GM18909 (cell line): ENCODE data around the gene PPP2R2D.
"Not testable (repeated sequence)": the region's sequence is repeated elsewhere in the genome, so short reads cannot be mapped to it uniquely, and the experiment has no call there.

Experiments
- ATAC-seq: cut with Tn5 transposase; IDR thresholded peaks from one replicate; pipeline ENCODE4 v1.9.1; 2021; ENCODE audit warnings: mild to moderate bottlenecking; ENCODE audit not compliant: unreplicated experiment, poor library complexity

PPP2R2D gene

DNA sequence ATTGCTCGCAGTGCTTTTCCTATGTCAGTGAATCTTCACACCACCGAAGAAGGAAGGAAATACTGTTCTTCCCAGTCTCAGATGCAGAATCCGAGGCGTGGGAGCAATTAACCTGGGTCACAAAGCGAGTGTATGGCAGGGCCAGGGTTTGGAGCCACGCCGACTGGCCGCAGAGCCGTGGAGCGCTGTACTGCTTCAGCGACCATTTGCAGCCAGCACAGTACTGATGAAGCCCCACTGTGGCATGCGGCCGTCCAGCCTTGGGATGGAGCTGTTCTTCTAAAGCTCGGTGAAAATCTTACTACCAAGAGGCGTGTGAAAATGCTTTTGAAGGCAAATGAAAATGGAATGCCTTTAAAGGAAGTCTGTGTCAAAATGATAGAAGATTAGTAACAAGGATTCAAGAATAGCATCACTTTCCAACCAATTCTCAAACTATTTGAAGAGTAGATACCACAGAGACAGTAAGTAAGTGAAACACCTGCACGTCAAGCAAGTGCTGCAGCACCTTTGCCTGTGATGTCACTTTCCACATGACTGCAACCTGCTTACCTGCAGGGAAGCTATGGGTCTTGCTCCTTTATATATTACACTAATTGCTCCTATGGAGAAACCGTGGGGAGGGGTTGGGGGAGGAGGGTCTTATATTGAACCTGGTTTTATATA, 4.9 kb downstream of the PPP2R2D start:
- no peak for ATAC-seq

DNA sequence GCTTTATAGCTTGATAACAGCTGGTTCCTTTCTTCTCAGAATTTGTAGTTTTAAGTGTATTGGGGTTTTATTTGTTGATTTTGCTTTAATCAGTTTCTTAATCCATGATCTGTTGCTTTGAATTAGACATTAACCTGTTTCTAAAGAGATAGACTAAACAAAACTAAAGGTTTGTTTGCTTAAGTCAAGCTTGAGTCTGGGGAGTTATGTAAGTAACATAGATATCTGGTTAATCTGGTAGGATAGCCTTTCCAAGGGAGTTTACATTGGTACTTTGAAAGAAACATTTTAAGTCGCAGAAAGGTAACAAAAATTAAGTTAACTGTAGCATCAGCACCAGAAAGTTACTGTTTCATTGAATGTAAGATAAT, 5.4 kb downstream of the PPP2R2D start:
- no peak for ATAC-seq

DNA sequence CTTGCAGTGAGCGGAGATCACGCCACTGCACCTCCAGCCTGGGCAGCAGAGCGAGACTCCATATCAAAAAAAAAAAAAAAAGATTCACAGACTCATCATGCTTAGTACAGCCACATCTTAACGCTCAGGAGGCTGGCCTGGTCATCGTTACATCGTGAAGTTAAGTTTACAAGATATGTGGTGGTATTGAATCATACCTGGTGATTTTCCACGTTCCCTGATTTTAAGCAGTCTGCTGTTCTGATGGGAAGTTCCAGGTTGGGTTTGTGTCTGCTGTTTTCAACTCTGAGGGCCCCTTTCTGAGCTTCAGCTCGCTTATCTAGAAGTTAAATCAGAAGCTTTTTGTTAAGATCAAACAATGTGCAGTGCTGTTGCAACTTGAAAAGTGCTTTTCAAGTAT, 6.9 kb downstream of the PPP2R2D start:
- no peak for ATAC-seq

DNA sequence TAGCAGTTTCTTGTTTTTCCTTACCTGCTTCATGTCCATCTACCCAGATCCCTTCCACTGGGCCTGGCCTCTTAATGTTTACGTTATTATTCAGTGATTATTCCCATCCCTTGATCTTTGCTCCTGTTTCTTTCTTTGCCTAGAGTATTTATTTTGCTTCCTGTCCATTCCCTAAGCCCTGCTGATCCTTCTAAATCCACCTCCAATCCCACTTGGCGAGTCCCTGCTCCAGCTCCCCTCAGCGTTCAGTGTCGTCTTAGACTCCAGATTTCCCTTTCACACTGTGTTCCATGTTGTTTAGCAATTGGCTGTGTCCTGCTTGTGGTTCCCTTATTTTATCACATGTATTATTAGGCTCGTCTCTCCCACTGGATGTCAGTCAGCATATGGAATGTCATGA, 7.3 kb downstream of the PPP2R2D start:
- ATAC-seq, result no peak

DNA sequence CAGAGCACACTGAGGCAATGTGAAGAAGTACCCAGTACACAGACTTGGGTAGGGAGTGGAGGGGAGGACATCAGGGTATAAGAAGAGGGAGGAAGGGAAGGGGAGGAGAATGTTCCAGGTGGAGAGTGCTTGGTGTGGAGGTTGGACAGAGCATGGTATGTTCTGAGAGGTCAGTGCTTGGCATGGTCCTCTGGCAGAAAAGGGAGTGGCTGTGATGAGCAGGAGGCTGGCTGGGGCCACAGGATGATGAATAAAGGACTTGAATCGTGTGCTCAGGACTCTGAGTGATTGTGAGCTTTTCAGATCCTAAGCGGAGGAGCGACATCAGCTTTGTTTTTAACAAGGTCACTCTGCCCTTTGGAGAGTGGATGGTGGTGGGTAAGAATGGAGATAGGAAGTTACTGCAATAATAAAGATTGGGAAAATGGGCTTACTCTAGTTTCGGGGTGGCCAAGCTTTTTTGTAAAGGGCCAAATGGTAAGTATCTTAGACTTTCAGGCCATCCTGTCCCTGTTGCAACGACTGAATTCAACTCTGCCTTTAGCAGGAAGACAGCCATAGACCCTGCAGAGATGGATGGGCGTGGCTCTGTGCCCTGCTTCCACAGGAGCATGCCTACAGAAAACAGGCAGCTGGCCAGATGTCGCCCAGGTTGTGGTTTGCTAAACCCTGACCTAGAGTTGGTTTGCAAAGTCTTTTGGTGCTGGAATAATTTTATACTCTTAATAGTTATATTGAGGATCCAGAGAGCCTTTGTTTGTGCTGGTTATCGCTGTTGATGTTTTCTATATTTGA, 8.4 kb downstream of the PPP2R2D start:
- no peak for ATAC-seq

DNA sequence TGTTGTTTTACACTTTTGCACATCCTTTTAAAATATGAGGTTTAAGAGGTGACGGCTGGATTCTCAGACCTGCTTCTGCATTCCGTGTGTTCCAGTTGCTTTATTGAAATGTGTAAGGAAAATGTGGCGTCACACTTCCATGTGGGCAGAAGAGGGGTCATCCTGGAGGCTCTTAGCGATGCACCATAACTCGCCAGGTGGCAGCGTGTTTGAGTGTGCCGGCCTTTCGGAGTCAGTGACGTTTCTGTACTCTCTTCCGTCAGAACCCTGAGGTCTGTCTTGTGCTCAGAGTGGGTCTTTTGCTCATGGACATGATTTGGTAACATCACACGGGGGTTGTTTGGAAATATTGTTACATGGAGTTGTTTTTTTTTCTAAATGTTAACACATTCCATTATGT, 9.1 kb downstream of the PPP2R2D start:
- no peak for ATAC-seq

DNA sequence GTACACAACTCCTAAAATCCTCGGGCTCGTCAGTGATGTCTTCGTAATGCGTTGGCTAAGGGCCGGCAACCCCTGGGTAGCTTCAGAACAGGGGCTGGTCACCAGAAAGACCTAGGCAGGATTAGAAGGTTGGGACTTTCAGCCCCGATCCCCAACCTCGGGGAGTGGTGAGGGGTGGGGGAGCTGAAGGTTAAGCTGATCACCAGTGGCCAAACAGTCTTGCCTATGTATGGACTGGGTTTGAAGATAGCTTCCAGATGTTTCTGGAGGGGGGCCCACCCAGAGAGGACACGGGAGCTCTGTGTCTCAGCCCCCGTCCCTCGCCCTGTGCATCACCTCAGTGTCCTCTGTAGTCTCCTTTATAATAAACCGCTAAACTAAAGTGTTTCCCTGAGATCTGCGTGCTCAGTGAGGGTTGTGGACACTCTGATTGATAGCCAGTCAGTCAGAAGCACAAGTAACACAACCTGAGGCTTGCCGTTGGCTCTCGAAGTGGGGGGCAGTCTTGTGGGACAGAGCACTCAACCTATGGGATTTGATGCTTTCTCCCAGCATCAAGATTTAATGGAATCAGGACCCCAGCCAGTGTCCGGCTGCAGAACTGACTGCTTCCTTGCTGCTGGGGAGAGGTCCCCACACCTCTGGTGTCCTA, 10.0 kb downstream of the PPP2R2D start:
- ATAC-seq, result no peak

DNA sequence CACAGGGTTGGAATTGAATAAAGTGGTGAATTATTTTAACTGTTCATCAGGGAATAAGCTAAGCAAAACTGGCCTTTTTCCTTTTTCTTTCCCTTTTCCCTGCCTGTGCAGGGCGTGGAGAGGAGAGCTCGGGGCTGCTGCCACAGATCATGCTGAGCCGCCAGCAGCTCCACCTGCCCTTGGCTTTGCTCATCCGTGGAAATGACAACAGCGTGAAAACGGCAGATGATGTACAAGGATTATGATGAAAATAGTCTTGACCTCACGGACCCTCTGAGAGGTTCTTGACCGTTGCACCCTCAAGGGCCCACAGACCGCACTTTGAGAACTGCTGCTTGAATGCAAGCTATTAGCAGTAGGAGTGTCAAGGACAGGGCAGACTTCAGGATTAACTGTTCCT, 10.6 kb downstream of the PPP2R2D start:
- no peak for ATAC-seq

DNA sequence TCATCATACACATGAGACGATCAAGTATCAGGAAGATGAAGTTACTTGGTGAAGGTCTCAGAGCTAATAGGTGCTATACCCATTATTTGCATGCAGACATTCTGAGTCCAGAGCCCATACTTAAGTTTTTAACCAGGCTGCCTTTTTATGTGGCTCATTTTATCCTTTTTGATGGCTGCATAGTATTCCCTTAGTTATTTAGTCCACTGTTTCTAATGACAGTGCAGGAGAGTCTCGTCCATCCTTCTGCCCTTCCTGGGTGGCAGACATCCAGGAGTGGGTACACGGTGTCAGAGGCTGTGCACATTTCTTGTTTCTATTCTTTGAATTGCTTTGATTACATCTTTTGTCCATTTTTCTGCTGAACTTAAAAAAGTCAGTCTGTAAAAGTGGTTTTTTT, 11.8 kb downstream of the PPP2R2D start:
- no peak for ATAC-seq

DNA sequence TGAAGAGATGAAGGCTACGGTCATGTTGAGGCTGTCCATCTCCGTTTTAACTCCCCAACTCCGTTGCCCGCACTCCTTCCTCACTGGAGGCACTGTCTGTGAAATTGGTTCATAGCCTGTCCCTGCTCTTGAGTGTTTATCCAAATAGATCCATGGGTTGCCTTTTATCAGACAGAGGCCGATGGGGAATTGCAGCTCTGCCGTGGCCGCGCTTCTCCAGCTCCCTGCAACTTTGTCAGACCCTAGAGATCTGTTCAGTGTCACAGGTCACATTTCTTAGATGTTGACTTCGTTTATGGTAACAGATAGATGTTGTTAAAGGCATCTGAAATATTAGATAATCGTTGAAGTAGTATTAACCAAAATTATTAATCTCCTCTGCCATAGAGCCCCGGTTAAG, 14.7 kb downstream of the PPP2R2D start:
- ATAC-seq, result no peak

DNA sequence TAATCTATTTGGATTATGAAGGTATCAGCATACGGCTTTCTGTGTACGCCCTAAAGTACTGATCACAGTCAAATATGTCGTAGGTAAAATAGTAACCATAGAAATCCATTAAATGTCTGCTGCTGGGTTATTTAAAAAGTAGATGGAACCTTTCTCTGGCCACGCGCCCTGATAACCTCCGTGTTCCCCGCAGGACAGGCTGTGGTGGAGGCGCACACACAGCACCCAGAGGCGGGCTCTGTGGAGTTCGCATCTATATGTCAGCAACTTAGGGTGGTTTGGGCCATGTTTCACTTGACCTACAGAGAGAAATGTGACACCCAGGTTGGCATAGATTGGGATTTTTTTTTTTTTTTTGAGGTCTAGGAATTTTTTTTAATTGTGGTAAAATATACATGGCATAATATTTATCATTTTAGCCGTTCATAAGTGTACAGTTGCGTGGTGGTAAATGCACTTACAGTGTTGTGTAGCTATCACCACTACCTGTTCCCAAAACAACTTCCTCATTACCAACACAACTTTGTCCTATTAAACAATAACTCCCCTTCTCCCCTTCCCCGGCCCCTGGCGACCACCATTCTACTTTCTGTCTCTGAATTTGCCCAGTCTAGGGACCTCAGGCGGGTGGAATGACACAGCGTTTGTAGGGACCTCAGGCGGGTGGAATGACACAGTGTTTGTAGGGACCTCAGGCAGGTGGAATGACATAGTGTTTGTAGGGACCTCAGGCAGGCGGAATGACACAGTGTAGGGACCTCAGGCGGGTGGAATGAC, 15.4 kb downstream of the PPP2R2D start:
- ATAC-seq, result no peak

DNA sequence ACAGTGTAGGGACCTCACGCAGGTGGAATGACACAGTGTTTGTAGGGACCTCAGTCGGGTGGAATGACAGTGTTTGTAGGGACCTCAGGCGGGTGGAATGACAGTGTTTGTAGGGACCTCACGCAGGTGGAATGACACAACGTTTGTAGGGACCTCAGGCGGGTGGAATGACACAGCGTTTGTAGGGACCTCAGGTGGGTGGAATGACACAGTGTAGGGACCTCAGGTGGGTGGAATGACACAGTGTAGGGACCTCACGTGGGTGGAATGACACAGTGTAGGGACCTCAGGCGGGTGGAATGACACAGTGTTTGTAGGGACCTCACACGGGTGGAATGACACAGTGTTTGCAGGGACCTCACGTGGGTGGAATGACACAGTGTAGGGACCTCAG, 16.0 kb downstream of the PPP2R2D start:
- not testable (repeated sequence) for ATAC-seq

DNA sequence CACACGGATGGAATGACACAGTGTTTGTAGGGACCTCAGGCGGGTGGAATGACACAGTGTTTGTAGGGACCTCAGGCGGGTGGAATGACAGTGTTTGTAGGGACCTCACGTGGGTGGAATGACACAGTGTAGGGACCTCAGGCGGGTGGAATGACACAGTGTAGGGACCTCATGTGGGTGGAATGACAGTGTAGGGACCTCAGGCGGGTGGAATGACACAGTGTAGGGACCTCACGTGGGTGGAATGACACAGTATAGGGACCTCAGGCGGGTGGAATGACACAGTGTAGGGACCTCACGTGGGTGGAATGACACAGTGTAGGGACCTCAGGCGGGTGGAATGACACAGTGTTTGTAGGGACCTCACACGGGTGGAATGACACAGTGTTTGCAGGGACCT, 16.7 kb downstream of the PPP2R2D start:
- ATAC-seq, result not testable (repeated sequence)

DNA sequence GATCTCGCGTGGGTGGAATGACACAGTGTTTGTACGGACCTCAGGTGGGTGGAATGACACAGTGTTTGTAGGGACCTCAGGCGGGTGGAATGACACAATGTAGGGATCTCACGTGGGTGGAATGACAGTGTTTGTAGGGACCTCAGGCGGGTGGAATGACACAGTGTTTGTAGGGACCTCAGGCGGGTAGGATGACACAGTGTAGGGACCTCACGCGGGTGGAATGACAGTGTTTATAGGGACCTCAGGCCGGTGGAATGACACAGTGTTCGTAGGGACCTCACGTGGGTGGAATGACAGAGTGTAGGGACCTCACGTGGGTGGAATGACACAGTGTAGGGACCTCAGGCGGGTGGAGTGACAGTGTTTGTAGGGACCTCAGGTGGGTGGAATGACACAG, 18.7 kb downstream of the PPP2R2D start:
- ATAC-seq, result not testable (repeated sequence)

DNA sequence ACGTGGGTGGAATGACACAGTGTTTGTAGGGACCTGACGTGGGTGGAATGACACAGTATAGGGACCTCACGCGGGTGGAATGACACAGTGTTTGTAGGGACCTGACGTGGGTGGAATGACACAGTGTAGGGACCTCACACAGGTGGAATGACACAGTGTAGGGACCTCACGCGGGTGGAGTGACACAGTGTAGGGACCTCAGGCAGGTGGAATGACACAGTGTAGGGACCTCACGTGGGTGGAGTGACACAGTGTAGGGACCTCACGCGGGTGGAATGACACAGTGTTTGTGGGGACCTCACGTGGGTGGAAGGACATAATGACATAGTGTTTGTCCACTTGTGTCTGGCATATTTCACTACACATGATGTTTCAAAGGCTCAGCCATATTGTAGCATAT, 19.3 kb downstream of the PPP2R2D start:
- no peak for ATAC-seq

DNA sequence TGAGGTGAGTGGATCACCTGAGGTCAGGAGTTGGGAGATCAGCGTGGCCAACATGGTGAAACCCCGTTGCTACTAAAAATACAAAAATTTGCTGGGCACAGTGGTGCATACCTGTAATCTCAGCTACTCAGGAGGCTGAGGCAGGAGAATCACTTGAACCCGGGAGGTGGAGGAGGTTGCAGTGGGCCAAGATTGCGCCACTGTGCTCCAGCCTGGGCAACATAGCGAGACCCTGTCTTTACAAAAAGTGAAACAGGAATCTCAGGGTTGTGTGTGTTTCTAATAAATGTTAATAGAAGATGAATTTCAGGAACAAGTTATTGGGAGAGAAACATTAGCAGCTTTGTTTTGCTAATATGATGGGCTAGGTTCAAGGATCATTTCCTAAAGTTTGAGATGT, 19.9 kb downstream of the PPP2R2D start:
- ATAC-seq, result no peak

DNA sequence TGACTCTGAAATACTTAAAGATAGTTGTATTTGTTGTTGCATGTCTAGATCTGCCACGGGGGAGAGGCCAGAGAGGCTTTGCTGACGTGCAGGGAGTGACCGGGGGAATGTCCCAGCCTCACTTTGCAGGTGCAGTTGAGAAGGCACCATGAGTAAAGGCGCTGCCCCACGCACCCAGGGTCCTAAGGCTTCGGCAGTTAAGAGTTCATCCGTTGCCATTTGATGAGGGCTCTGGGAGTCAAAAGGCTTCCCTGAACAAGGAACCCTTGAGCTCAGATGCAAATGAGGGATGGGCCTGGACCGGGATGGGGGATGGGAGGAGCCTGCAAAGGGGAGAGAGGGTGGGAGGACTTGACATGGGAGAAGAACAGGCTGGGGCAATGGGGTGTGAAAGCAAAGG, 20.4 kb downstream of the PPP2R2D start:
- peak; percentile 67 for ATAC-seq

DNA sequence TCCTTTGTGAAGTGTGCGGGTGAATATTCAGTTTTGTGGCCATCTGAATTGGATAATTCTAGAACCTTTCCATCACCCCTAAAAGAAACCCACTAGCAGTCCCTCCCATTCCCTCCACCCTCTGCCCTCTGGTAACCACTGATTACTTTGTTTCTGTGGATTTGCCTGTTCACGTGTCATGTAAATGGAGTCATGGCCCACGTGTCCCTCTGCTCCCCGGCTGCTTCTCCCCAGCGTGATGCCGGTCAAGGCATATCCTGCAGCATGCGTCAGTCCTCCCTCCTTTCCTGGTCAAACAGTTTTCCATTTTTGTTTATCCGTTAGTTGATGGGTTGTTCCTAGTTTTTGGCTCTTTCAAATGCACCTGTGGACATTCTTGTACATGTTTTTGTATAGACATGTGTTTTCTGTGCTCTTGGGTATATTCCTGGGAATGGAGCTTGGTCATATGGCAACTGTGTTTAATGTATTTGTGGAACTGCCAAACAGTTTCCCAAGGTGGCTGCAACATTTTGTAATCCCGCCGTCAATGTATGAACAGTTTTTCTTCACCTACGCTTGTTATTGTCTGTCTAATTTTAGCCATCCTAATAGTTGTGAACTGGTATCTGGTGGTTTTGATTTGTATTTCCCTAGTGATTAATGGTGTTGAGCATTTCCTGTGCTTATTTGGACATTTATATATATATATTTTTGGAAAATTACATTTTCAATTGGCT, 22.4 kb downstream of the PPP2R2D start:
- ATAC-seq, result no peak

DNA sequence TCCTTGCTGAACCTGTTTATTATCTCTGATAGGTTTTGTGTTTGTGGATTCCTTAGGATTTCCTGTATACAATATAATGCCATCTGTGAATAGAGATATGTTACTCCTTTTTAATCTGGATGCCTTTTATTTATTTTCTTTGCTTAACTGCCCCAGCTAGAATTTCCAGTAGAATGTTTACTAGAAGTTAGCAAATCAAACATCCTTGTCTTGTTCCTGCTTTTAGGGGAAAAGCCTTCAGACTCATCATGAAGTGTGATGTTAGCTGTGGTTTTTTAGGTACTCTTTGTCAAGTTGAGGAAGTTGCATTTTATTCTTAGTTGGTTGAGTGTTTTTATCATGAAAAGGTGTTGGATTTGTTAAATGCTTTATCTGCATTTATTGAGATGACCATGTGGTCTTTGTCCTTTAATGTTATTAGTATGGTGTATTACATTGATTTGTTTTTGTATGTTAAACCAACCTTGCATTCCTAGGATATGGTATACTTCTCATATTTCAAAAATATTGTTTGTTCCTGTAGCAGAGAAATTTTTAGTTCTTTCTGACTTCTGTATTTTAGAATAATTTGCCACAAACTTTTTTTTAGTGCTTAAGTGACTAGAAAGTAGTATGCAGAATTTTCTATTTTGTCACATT, 24.3 kb downstream of the PPP2R2D start:
- ATAC-seq, result no peak

DNA sequence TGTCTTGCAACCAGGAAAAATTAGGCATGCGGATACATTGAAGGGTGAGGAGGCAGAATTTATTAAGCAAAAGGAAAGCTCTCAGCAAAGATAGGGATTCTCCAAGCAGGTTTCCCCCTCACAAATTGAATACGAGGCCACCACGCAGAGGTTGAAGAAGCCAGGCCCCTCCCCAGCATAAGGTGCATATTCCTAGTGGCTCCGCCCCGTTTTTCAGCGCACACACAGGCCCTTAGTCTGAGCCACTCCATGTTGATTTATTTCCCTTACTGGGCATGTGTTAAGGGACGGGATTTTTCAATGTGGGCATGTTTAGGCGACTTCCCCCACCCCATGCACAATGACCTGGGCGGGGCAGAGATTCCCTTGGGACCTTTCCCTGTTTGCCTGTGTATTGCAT, 24.9 kb downstream of the PPP2R2D start:
- no peak for ATAC-seq
